ENCODE measurements around the gene ERCC4.

DNA sequence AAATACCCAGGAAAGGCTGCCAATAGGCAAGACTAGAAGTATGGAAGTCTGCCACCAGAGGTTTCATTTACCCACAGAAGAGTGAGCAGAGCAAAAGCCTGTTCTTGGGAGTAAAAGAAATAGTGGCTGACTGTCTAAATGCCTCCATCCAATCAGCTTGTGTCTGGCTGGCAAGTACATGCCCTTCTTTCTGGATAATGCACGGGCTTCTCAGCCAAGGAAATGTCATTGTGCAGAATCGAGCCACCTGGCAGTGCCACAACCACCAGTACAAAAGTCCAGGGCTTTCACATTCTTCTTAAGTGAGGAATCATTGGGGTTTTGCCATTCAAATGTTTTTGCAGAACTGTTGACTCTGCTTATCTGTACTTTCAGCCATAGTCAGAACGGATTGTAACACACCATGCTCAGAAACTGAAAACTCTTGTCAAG is 10.1 kb upstream of the ERCC4 start:
- TF ChIP-seq EP300 (IDR thresholded peaks at IDR 0.05; ENCODE audit: borderline replicate concordance in 1 of 2, low read depth in 1 of 2, low read length in 1 of 2) (no peak), GABPA (IDR thresholded peaks at IDR 0.05; ENCODE audit: low read depth) (no peak), TAF1 (IDR thresholded peaks at IDR 0.05; ENCODE audit: borderline replicate concordance, low read depth, low read length) (no peak), MXI1 (IDR thresholded peaks at IDR 0.05; ENCODE audit: low read depth, low read length) (no peak), POLR2AphosphoS5 (IDR thresholded peaks at IDR 0.05; ENCODE audit: low read depth, low read length) (no peak), YY1 (IDR thresholded peaks at IDR 0.05; ENCODE audit: low read depth) (no peak), ELF1 (IDR thresholded peaks at IDR 0.05) (no peak), RXRA (IDR thresholded peaks at IDR 0.05; ENCODE audit: borderline replicate concordance, low read depth) (no peak)
- TF ChIP-seq, protein P1, sequence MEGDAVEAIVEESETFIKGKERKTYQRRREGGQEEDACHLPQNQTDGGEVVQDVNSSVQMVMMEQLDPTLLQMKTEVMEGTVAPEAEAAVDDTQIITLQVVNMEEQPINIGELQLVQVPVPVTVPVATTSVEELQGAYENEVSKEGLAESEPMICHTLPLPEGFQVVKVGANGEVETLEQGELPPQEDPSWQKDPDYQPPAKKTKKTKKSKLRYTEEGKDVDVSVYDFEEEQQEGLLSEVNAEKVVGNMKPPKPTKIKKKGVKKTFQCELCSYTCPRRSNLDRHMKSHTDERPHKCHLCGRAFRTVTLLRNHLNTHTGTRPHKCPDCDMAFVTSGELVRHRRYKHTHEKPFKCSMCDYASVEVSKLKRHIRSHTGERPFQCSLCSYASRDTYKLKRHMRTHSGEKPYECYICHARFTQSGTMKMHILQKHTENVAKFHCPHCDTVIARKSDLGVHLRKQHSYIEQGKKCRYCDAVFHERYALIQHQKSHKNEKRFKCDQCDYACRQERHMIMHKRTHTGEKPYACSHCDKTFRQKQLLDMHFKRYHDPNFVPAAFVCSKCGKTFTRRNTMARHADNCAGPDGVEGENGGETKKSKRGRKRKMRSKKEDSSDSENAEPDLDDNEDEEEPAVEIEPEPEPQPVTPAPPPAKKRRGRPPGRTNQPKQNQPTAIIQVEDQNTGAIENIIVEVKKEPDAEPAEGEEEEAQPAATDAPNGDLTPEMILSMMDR (IDR thresholded peaks at IDR 0.05) = no peak
- TF ChIP-seq, protein P2, sequence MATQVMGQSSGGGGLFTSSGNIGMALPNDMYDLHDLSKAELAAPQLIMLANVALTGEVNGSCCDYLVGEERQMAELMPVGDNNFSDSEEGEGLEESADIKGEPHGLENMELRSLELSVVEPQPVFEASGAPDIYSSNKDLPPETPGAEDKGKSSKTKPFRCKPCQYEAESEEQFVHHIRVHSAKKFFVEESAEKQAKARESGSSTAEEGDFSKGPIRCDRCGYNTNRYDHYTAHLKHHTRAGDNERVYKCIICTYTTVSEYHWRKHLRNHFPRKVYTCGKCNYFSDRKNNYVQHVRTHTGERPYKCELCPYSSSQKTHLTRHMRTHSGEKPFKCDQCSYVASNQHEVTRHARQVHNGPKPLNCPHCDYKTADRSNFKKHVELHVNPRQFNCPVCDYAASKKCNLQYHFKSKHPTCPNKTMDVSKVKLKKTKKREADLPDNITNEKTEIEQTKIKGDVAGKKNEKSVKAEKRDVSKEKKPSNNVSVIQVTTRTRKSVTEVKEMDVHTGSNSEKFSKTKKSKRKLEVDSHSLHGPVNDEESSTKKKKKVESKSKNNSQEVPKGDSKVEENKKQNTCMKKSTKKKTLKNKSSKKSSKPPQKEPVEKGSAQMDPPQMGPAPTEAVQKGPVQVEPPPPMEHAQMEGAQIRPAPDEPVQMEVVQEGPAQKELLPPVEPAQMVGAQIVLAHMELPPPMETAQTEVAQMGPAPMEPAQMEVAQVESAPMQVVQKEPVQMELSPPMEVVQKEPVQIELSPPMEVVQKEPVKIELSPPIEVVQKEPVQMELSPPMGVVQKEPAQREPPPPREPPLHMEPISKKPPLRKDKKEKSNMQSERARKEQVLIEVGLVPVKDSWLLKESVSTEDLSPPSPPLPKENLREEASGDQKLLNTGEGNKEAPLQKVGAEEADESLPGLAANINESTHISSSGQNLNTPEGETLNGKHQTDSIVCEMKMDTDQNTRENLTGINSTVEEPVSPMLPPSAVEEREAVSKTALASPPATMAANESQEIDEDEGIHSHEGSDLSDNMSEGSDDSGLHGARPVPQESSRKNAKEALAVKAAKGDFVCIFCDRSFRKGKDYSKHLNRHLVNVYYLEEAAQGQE (IDR thresholded peaks at IDR 0.05; ENCODE audit: low read depth, low read length) = no peak

Data from SK-N-SH (cell line).